ENCODE data around the gene EIF2S2.

DNA sequence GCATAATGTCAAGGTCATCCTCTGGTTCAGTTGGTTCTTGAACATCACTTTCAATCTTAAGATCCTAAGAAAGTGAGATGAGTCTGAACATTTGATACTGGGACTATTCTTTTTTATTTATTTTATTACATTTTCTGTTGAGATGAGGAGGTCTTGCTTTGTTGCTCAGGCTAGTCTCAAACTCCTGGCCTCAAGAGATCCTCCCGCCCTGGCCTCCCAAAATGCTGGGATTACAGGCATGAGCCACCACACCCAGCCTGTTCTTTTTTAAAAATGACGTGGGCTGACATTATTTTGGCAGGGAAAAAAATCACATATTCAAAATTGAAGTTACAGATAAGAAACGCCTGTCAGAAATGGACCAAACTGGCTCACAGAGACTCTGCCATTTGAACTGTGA is 13.5 kb downstream of the EIF2S2 start:
- no peak for TF ChIP-seq CTCF (IDR thresholded peaks at IDR 0.05)
- no peak for TF ChIP-seq POLR2A (IDR thresholded peaks at IDR 0.05)

Data from gastroesophageal sphincter (tissue), 3 donors.